ENCODE data around the gene TSGA10.
A peak's percentile ranks its signal among the peaks of the same experiment; 100 is the strongest.
"Not testable (repeated sequence)": the region's sequence is repeated elsewhere in the genome, so short reads cannot be mapped to it uniquely, and the experiment has no call there.

Gene TSGA10

DNA sequence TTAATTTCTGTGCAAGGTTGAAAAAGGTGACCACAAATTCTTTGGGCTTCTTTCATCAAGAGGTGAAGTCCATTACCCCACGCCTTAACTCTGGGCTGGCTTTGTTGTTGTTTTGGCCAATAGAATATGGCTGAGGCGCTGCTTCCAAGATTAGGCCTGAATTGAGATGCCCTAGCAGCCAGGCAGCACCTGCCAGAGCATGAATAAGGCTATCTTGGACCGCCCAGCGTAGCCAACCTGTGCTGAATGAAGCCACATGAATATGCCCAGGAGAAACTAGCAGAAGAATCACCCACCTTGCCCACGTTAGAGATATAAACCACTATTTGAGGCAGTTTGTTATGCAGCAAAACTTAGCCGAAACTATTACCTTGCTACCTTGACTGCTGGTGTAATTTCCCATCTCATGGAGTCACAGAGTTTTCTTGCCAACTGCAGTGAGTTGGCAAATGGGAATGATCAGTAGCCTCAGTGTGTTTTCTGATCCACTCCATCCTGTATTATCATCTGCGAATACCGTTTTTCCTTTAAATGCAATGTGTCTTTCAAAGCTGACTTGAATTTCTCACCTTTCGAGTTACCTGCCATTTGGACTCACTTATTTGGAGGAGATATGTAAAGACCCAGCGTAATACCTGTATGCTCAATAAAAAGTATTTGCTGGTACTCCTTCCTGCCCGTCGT is 679 bp downstream of the TSGA10 start:
- no peak for DNase-seq (ENCODE audit: low read depth in 2 of 2)

DNA sequence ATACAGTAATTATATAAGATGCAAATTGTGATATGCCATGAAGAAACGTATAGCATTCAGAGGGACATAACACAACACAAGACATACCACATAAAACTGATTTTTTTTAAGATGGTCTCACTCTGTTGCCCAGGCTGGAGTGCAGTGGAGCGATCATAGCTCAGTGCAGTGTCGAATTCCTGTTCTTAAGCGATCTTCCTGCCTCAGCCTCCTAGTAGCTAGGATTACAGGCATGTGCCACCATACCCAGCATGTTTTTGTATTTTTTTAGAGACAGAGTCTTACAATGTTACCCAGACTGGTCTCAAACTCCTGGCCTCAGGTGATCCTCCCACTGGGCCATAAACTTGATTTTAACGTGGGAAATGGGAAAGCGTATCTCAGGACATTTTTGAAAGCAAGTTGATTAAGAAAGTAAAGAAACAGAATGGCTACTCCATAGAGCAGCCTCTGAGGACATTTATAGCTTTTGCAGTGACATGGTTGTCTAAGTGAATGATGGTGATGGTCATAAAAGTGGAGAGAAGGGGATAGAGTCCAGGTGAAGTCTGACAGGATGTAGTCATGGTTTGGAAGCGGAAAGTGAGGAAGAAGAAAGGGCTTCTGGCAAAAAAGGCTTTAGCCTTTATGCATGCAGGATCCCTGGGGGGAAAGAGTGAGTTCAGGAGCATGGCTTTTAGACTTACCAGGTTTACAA is 2.4 kb downstream of the TSGA10 start:
- DNase-seq (ENCODE audit: low read depth in 2 of 2): no peak

DNA sequence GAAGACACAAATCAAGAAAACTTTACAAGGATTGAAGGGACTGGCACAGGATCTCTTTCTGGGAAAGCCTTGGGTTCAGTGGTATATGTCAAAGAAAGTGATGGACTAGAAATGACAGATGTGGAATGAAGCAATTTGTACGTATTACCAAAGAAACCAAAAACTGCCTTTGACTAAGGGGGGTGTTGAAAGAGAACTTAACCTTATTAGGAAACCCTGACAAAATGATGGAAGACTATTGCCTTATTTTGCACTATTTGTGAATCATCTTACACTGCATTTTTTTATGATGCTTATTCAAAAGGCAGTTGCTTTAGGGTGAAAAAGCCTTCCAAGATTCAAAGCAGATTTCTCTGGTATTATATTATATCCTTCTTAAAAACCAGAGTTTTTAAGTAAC is 4.0 kb downstream of the TSGA10 start:
- no peak for DNase-seq (ENCODE audit: low read depth in 2 of 2)

DNA sequence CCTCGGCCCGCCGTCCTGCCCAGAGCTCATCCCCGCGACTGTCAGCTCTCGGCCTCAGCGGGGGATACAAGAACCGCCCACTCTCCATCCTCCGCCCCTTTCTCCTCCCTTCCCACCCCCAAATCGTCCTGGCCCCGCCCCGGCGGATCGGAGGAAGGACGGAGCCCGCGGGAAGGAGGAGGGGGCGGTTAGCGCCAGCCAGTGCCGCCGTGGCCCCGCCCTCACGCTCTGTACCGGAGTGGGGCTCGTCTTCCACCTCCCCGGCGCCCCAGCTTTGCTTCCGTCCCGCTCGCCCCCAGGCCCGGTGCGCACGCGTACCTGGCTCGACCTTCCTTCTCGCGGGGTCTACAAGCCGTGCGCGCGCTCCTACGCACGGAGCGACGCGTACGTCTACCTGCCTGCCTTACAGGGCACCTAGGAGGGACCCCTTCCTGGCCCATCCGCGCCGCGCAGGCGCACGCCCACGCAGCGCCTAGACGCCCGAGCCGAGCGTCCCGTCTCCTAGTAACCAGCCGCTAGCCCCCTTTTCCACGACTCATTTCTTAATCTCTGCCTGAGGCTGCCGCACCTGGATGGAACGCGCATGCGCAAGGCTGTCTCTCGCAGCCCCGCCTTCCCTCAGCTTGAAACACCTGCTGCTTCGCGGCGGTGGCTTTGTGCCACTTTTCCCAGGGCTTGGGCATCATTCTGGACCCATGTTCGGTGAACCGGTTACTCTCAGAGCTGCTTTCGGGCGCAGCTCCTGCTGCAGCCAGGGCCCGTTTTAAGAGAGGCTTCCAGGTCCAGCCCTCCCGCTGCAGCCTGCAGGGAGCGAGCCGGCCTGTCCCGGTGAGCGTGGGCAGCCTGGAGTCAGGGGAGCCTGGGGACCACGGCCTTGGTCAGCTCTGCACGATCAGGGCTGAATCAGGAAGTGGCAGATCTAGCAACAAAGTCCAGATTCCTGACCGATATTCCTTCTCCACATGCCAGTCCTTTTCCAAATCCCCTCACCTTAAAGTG is 13.3 kb downstream of the TSGA10 start, which contains the start of gene C2orf15:
Gene C2orf15 (plus strand): TSS at position 598 of the 999 bp plus-strand sequence. CDS start 8,852 bp downstream, outside the sequence.
- peak; percentile 95 for DNase-seq (ENCODE audit: low read depth in 2 of 2)

DNA sequence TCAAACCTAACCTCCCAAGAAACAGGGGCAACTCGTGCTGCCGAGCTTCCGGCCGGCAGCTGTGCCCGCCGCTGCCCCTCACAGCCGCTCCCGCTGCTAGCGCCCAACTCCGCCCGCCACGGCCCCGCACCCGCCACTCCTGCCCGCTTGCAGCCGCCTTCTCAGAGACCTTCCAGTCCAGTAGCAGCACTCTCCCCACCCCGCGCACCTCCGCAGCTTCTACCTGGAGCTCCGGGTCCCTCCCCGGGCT is 14.0 kb downstream of the TSGA10 start:
- no peak for DNase-seq (ENCODE audit: low read depth in 2 of 2)

DNA sequence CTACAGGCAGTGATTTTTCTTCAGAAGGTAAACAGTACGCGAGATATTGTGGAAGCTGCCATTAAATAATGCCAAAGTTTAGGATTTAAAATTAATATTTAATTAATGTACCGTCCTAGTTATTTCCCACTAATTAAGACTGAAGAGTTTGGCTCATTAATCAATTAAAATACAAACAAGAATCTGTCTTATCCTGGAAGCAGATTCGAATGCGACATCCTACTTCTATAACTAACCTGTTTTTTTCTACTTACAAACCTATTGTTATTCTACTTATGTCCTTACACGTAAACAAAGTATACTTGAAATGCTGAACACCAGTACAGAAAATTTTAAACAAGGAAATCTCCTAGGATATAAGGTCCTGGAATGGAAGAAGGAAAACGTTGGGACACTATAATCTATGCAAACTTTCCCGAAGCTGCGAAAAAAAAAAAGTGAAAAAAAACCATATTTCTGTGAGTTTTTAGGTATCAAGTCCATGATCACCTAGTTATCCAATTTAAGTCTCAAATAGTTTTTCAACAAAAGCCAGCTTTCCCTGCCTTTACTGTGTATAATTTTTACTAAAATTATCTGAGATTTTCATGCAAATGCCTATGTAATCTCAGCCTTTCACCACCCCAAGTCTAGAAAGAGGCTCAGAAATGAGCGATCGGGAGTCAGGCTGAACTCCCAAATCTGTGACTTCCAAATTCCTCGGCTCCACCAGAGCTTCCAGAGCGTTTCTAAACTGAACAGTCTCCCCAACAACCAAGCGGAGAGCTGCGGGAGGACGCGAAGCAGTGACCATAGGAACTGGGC is 14.5 kb downstream of the TSGA10 start:
- DNase-seq (ENCODE audit: low read depth in 2 of 2): no peak

DNA sequence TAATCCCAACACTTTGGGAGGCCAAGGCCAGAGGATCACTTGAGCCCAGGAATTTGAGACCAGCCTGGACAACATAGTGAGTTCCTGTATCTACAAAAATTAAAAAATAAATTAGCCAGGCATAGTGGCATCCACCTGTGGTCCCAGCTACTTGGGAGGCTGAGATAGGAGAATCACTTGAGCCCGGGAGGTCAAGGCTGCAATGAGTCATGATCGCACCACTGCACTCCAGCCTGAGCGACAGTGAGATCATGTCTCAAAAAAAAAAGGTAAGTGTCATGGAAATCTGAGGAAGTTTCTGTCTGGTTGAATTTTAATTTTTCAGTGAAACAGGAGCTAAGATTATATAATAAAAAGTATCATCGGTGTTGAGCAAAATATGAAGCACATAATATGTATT is 15.7 kb downstream of the TSGA10 start:
- no peak for DNase-seq (ENCODE audit: low read depth in 2 of 2)

DNA sequence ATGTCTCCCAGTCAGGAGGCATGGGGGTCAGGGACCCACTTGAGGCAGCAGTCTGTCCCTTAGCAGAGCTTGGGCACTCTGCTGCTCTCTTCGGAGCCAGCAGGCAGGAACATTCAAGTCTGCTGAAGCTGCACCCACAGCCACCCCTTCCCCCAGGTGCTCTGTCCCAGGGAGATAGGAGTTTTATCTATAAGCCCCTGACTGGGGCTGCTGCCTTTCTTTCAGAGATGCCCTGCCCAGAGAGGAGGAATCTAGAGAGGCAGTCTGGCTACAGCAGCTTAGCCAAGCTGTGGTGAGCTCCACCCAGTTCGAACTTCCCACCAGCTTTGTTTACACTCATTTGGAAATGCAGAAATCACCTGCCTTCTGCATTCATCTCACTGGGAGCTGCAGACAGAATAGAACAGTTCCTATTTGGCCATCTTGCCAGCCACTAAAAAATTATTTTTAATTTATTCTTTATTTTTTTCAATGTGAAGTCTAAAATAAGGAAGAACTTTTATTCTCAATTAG is 19.6 kb downstream of the TSGA10 start:
- not testable (repeated sequence) for DNase-seq (ENCODE audit: low read depth in 2 of 2)

DNA sequence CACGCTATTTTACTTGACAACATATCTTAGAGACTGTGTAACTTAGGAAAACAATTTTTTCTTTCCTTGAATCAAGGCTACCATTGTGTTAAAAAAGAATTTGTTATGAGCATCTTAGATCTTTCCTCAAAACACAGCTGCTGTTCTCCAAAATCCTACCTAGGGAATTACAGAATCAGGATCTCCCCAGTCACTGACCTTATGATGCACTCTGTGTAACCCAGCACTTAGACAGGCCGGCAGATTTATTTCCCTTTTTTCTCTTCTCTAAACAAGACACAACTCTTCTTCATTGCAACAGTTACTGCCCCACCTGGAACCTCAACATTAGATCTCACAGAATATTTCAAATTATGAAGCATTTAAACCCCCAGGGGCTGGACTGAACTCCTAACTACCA is 26.8 kb downstream of the TSGA10 start:
- DNase-seq (ENCODE audit: low read depth in 2 of 2): no peak

DNA sequence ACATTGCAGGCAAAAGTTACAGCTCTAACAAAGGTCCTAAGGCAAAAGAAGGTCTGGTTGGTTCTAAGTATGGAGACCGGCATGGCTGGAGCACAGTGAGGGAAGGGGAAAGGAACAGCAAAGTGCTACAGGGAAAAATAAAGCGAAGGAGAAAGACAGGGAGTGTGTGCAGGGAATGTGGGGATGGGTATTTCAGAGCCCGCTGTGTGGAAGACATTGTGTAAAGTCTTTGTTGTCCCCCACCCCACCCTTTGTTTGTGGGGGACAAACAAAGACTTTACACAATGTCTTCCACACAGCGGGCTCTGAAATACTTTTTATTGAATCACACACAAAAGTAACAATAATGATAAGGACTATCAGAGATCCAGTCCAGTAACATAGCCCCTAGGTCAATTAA is 42.1 kb downstream of the TSGA10 start:
- no peak for DNase-seq (ENCODE audit: low read depth in 2 of 2)

DNA sequence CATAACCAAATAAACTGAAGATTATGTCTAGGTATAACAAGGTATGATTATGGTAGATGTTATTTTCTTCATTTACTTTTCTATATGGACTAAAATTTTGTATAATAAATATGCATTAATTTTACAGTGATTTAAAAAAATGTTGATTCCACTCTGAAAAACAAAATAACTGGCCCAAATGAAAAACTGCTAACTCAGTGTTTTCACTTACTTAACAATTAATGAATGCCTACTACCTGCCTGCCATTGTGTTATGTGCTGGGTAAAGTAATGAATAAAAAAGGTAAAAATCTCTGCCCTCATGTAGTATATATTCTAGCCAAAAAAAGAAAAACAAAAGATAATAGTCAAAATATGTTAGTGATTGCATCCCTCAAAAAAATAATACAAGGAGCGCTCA is 42.8 kb downstream of the TSGA10 start:
- DNase-seq (ENCODE audit: low read depth in 2 of 2): no peak

DNA sequence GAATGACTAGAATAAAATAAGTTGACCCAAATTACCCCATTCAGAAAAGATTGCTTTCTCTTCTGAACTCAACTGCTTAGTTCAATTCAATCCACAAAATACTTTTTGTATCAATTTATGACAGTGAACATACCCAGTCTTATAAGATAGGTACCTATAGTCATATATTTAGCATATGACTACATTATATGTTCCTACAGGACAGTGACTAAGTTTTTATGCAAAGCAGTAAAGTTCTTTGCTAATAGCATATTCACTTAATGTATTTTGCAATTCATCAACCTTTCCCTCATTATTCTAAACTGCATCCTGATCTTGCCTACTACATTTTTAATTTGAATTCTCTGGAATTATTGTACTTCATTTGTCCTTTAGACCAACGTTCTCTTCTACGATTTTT is 43.5 kb downstream of the TSGA10 start:
- DNase-seq (ENCODE audit: low read depth in 2 of 2): no peak

DNA sequence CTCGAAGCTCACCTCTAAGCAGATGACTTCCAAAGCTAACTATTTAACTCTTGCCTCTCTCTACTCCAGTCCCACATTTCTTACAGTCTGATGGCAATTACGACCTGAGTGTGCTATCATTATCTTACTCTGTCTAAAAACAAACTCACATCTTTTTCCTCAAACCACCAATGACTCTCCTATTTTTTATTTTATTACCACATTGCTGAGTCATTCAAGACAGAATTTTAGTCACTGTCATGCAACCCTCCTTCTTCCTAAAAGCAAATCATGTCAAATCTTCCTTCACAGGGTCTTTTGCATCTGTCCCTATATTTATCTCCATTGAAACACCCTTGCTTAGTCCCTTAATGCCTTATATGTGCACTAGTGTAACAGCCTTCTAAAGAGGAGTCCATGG is 47.8 kb downstream of the TSGA10 start:
- DNase-seq (ENCODE audit: low read depth in 2 of 2): no peak

DNA sequence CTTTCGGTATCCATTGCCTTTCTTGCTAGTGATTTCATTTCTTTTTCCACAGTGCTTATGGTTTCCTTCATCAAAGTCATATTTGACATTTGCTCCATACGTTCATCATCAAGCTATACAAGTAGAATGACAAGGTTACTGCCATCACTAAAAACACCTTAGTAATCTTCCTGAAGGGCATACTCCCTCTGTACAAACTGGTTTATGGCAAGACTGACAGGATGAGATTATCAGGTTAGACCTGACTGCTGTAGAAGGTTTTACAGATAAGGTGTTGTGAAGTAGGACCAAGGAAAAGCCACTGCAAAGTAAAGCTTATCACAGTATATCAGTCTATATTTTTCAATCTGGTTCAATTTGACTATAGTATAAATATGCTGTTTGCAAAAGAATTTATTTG is 50.7 kb downstream of the TSGA10 start:
- DNase-seq (ENCODE audit: low read depth in 2 of 2): no peak

DNA sequence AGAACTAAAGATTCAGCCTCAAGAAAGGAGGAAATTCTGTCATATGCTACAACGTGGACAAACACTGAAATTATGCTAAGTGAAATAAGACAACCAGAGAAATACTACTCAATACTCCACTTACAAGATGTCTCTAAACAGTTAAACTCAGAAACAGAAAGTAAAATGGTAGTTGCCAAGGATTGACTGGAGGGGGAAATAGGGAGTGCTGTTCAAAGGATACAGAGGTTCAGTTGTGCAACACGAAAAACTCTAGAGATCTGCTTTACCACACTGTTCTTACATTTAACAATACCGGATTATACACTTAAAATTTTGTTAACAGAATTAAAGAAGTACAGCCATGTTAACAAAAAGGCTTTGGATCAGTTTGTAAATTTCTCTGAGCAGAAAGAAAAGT is 53.0 kb downstream of the TSGA10 start:
- DNase-seq (ENCODE audit: low read depth in 2 of 2): no peak

DNA sequence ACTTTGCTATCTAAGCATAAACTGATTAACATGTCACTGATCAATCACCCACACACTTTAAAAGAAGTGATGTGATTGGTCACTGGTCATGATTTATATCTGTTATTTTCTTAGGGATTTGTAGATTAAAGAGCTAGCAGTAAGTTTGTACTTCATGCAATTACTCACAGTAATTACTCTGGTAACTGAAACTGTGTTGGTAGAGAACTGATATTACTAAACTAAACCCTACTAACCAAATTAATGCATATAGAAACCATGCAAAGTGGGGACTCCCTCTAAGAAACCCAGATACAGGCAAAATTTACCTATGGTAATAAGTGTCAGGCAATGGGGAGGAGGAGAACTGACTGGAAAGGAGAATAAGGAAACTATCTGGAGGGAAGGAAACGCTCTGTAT is 58.0 kb downstream of the TSGA10 start:
- no peak for DNase-seq (ENCODE audit: low read depth in 2 of 2)

DNA sequence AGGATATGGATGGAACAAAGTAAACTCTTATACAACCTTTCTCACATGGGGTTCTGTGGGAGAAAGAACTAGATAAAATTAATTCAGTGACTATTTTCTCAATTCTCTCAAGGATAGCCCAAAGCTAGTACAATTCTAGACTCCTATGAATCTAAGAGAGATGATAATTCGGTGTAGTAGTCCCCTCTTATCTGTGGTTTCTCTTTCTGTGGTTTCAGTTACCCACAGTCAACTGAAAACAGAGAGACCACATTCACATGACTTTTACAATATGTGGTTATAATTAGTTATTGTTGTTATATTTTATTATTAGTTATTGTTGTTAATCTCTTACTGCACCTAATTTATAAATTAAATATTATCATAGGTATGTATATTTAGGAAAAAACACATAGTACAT is 66.7 kb downstream of the TSGA10 start:
- DNase-seq (ENCODE audit: low read depth in 2 of 2): no peak

DNA sequence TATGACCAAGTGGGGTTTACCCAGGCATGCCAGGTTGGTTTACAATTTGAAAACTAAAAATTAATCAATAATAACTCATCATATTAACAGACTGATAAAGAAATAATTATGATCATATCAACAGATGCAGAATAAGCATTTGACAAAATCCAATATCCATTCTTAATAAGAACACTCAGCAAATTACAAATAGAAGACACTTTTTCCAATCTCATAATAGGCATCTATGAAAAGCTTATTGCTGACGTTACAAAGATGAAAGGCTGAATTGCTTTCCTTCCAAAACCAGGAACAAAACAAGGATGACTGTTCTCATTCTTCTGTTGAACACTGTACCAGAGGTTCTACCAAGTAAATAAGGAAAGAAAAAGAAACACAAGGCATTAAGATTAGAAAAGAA is 68.4 kb downstream of the TSGA10 start:
- DNase-seq (ENCODE audit: low read depth in 2 of 2): no peak

DNA sequence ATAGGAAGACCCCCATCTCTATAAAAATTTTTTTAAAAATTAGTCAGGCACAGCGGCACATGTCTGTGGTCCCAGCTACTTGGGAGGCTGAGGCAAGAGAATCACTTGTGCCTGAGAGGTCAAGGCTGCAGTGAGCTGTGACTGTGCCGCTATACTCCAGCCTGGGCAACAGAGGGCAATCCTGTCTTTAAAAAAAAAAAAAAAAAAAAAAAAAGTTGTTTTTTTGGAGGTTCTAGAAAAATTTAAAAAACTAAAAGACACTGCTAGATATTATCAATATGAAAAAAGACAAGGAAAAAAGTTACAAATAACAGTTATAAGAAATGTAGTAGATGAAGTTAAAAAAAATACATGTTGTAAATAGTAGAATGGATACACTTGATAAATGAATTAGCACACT is 69.3 kb downstream of the TSGA10 start:
- no peak for DNase-seq (ENCODE audit: low read depth in 2 of 2)

DNA sequence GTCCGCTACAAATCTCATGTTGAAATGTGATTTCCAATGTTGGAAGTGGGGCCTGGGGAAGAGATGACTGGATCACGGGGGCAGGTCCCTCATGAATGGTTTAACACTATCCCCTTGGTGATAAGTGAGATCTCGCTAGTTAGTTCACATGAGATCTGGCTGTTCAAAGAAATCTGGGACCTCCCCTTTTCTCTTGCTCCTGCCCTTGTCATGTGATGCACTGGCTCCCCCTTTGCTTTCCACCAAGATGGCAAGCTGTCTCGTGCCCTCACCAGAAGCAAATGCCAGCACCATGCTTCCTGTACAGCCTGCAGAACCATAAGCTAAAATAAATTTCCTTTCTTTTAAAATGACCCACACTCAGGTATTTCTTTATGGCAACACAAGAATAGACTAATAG is 70.5 kb downstream of the TSGA10 start:
- no peak for DNase-seq (ENCODE audit: low read depth in 2 of 2)

DNA sequence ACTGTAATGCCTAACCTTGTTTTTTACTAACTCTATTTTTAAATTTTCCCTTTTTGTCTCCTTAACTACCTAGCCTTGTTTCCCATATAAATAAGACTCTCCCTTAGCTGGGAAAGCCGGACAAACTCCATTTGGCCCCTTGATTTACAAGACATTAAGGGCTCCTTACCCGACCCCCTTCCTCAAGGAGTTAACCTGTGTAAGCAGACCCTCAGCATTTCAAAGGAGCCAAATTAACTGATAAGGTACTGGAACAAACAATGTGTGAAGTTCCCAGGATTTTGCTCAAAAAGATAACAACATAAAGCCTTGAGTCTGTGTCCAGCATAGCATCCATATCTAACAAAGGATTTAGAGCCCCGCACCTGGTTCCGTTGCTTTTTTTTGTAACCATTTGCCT is 72.9 kb downstream of the TSGA10 start:
- DNase-seq (ENCODE audit: low read depth in 2 of 2): no peak

DNA sequence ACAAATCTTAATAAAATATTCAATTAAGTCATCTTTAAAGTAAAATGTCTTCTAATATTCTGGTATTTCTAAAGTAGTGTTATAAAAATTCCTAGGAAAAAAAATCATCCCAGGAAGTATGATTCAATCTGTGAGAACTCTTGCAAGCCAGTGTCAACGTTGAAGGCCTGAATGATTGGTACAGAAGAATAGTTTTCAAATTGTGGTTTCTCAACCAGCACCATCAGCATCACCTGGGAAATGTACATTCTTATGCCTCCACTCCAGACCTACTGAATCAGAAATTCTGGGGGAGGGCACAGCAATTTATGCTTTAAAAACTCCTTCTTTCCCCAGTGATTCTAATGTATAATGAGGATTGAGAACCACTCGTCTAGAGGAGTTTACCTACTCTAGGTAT is 75.5 kb downstream of the TSGA10 start:
- no peak for DNase-seq (ENCODE audit: low read depth in 2 of 2)
